IMR-90 (cell line): Measurements from ENCODE around the gene RASL10B. TPM values are rescaled to one million over a fixed set of nuclear protein-coding genes. Genes with fewer than 3 reads are reported as not detected.

Experiments used
- ATAC-seq: fragments of 200-7000 bp; cut with Tn5 transposase; 2 replicates; pipeline ENCODE4 v1.9.1; 2020; ENCODE audit warnings: low read depth, mild to moderate bottlenecking, moderate library complexity
- BruUV-seq: library from RNA; stranded (reverse); fragments of 400-500 nt; replicated peaks from 2 replicates; lab custom pipeline; 2021; lab: Mats Ljungman, UMichigan
- CTCF ChIA-PET: fragments of 300-600 bp; formaldehyde crosslinking; extraction: SDS; loops from one replicate; lab custom pipeline; 2021; ENCODE audit warnings: antibody characterized with exemption; lab: Yijun Ruan, JAX
- POLR2A ChIA-PET: fragments of 300-600 bp; sonication (Branson Sonifier 250); formaldehyde crosslinking; loops from one replicate; lab custom pipeline; 2022; ENCODE audit warnings: antibody characterized with exemption; ENCODE audit not compliant: unreplicated experiment; lab: Charles Lee
- DNase-seq: peaks from one replicate; pipeline ENCODE4 v3.0.0; 2013
- H2AFZ ChIP-seq: replicated peaks from 2 replicates; pipeline ENCODE3; 2013; ENCODE audit warnings: low read length, mild to moderate bottlenecking; ENCODE audit not compliant: poor library complexity
- H2AK5ac ChIP-seq: 2 replicates; pipeline ENCODE4 v1.6.1; 2013; ENCODE audit warnings: low read depth, low read length, inconsistent platforms
- H2AK9ac ChIP-seq: replicated peaks from 2 replicates; pipeline ENCODE3; 2013; ENCODE audit warnings: mild to moderate bottlenecking, low read depth, low read length, moderate library complexity; ENCODE audit not compliant: poor library complexity
- H2BK120ac ChIP-seq: 2 replicates; pipeline ENCODE4 v1.6.1; 2013; ENCODE audit warnings: low read depth, low read length, inconsistent platforms
- H2BK15ac ChIP-seq: 3 replicates; pipeline ENCODE4 v1.6.1; 2013; ENCODE audit warnings: low read depth, low read length, inconsistent platforms
- H2BK20ac ChIP-seq: 2 replicates; pipeline ENCODE4 v1.6.1; 2013; ENCODE audit warnings: low read depth, mild to moderate bottlenecking, inconsistent platforms, low read length, moderate library complexity
- H2BK5ac ChIP-seq: 2 replicates; pipeline ENCODE4 v1.6.1; 2013; ENCODE audit warnings: mild to moderate bottlenecking, low read depth, low read length, inconsistent platforms; ENCODE audit not compliant: poor library complexity, severe bottlenecking
- H3K14ac ChIP-seq: replicated peaks from 2 replicates; pipeline ENCODE4 v1.6.1; 2013; ENCODE audit warnings: low read depth, low read length, inconsistent platforms
- H3K18ac ChIP-seq: 2 replicates; pipeline ENCODE4 v1.6.1; 2013; ENCODE audit warnings: low read depth, low read length, control low read depth
- H3K23ac ChIP-seq: 2 replicates; pipeline ENCODE4 v1.6.1; 2013; ENCODE audit warnings: low read depth, low read length, inconsistent platforms
- H3K27ac ChIP-seq: 2 replicates; pipeline ENCODE4 v1.5.1; 2013; ENCODE audit warnings: mild to moderate bottlenecking, control low read depth, low read length; ENCODE audit not compliant: insufficient read depth
- H3K27me3 ChIP-seq: 2 replicates; pipeline ENCODE4 v1.6.1; 2013; ENCODE audit warnings: low read length; ENCODE audit not compliant: control insufficient read depth, insufficient read depth
- H3K36me3 ChIP-seq: 2 replicates; pipeline ENCODE4 v1.6.1; 2013; ENCODE audit warnings: low read length, mixed read lengths; ENCODE audit not compliant: control insufficient read depth, insufficient read depth
- H3K4ac ChIP-seq: 2 replicates; pipeline ENCODE4 v1.6.1; 2013; ENCODE audit warnings: low read depth, low read length, inconsistent platforms
- H3K4me1 ChIP-seq: 2 replicates; pipeline ENCODE4 v1.6.1; 2013; ENCODE audit warnings: low read length, mixed read lengths; ENCODE audit not compliant: control insufficient read depth, insufficient read depth
- H3K4me2 ChIP-seq: 2 replicates; pipeline ENCODE4 v1.6.1; 2013; ENCODE audit warnings: low read depth, mild to moderate bottlenecking, control low read depth, low read length, moderate library complexity
- H3K4me3 ChIP-seq: 2 replicates; pipeline ENCODE4 v1.5.1; 2013; ENCODE audit warnings: low read depth, mild to moderate bottlenecking, control low read depth, low read length, moderate library complexity; ENCODE audit not compliant: insufficient read depth
- H3K56ac ChIP-seq: 2 replicates; pipeline ENCODE4 v1.6.1; 2013; ENCODE audit warnings: low read length, inconsistent platforms; ENCODE audit not compliant: insufficient read depth; ENCODE audit errors: extremely low read depth
- H3K79me1 ChIP-seq, 2 experiments: 2 replicates each; pipeline ENCODE4 v1.6.1; 2013; ENCODE audit warnings: low read length in 2 of 2, inconsistent platforms in 1 of 2, low read depth in 1 of 2
- H3K9ac ChIP-seq: 2 replicates; pipeline ENCODE4 v1.6.1; 2013; ENCODE audit warnings: low read depth, low read length, control low read depth
- H3K9me1 ChIP-seq: 2 replicates; pipeline ENCODE4 v1.6.1; 2013; ENCODE audit warnings: low read length, inconsistent platforms; ENCODE audit not compliant: insufficient read depth
- H3K9me3 ChIP-seq: 2 replicates; pipeline ENCODE4 v1.6.1; 2013; ENCODE audit warnings: low read length; ENCODE audit not compliant: control insufficient read depth, insufficient read depth
- H4K20me1 ChIP-seq: 2 replicates; pipeline ENCODE4 v1.6.1; 2013; ENCODE audit warnings: low read length, inconsistent platforms; ENCODE audit not compliant: insufficient read depth
- H4K5ac ChIP-seq: 2 replicates; pipeline ENCODE4 v1.6.1; 2013; ENCODE audit warnings: mild to moderate bottlenecking, low read depth, low read length, control low read depth
- H4K8ac ChIP-seq, 2 experiments: 2 replicates each; pipeline ENCODE4 v1.6.1; 2013; ENCODE audit warnings: low read depth in 2 of 2, low read length in 2 of 2, control low read depth in 1 of 2, inconsistent platforms in 1 of 2
- H4K91ac ChIP-seq: 2 replicates; pipeline ENCODE4 v1.6.1; 2013; ENCODE audit warnings: low read depth, low read length, inconsistent platforms; ENCODE audit not compliant: insufficient read depth
- BHLHE40 ChIP-seq: fragments of 150-350 bp; IDR thresholded peaks from 2 replicates; pipeline ENCODE4 v1.6.1; 2016; ENCODE audit warnings: mild to moderate bottlenecking, low read depth, low read length
- CEBPB ChIP-seq: IDR thresholded peaks from 2 replicates; pipeline ENCODE4 v1.6.1; 2012; ENCODE audit warnings: low read depth, low read length, improper control_type of control experiment
- CHD1 ChIP-seq: IDR thresholded peaks from 2 replicates; pipeline ENCODE4 v1.6.1; 2012; ENCODE audit warnings: low read depth, low read length, improper control_type of control experiment
- FOS ChIP-seq: fragments of 150-350 bp; IDR thresholded peaks from 2 replicates; pipeline ENCODE4 v1.6.1; 2016; ENCODE audit warnings: low read depth, low read length
- MAFK ChIP-seq: IDR thresholded peaks from 2 replicates; pipeline ENCODE4 v1.6.1; 2012; ENCODE audit warnings: low read depth, low read length, improper control_type of control experiment
- MAZ ChIP-seq: IDR thresholded peaks from 2 replicates; pipeline ENCODE4 v1.6.1; 2012; ENCODE audit warnings: low read depth, mild to moderate bottlenecking, low read length, improper control_type of control experiment, moderate library complexity, borderline replicate concordance
- MXI1 ChIP-seq: IDR thresholded peaks from 2 replicates; pipeline ENCODE4 v1.6.1; 2012; ENCODE audit warnings: low read depth, mild to moderate bottlenecking, low read length, moderate library complexity, borderline replicate concordance
- NFE2L2 ChIP-seq: fragments of 150-350 bp; IDR thresholded peaks from 2 replicates; pipeline ENCODE4 v1.6.1; 2016; ENCODE audit warnings: low read depth, mild to moderate bottlenecking, low read length
- POLR2A ChIP-seq: IDR thresholded peaks from 2 replicates; pipeline ENCODE4 v1.6.1; 2012; ENCODE audit warnings: mild to moderate bottlenecking, low read depth, low read length
- RAD21 ChIP-seq: IDR thresholded peaks from 2 replicates; pipeline ENCODE4 v1.6.1; 2012; ENCODE audit warnings: low read length, improper control_type of control experiment
- RCOR1 ChIP-seq: IDR thresholded peaks from 2 replicates; pipeline ENCODE4 v1.6.1; 2012; ENCODE audit warnings: mild to moderate bottlenecking, low read length, improper control_type of control experiment; ENCODE audit not compliant: insufficient replicate concordance
- RFX5 ChIP-seq: IDR thresholded peaks from 2 replicates; pipeline ENCODE4 v1.8.0; 2012; ENCODE audit warnings: low read depth, mild to moderate bottlenecking, low read length, moderate library complexity
- SMC3 ChIP-seq: fragments of 150-350 bp; IDR thresholded peaks from 2 replicates; pipeline ENCODE4 v1.6.1; 2016; ENCODE audit warnings: low read depth, mild to moderate bottlenecking, antibody characterized with exemption, low read length, moderate library complexity
- WGBS, 2 experiments: methylation state at CpG; one replicate each; pipeline versions ENCODE4 v1.1.5 to v1.1.7; 2013; ENCODE audit warnings: missing lambda C conversion rate in 2 of 2; ENCODE audit not compliant: insufficient read length in 1 of 2; ENCODE audit errors: extremely low coverage in 2 of 2; 5-methylcytosine and 5-hydroxymethylcytosine counted together
- dilution Hi-C: fragments of 300-500 bp; cut with HindIII; formaldehyde crosslinking; loops from one replicate; pipeline ENCODE4 v1.14.3; 2018; ENCODE audit warnings: low sequenced_read_pairs; ENCODE audit not compliant: unreplicated experiment
- in situ Hi-C: fragments of 300-500 bp; cut with MboI; formaldehyde crosslinking; loops from 3 replicates; pipeline ENCODE4 v1.14.3; 2019; ENCODE audit warnings: low sequenced_read_pairs, inconsistent platforms, mixed read lengths
- intact Hi-C: fragments of 100-400 bp; cut with micrococcal nuclease; formaldehyde crosslinking; loops from 2 replicates; pipeline ENCODE4 v1.10.0; 2022
- polyA plus RNA-seq, 3 experiments: library from polyadenylated mRNA; depleted of rRNA; stranded (reverse); fragments of >200 nt; gene quantifications; 2 replicates each; pipeline ENCODE4 v1.2.3, GENCODE V29; 2012; ENCODE audit warnings: low replicate concordance in 1 of 3
- total RNA-seq: library from RNA; depleted of rRNA; stranded (reverse); fragments of >200 nt; gene quantifications from 2 replicates; pipeline ENCODE4 v1.2.3, GENCODE V29; 2012
- TF ChIP-seq, protein P1 (sequence below): conservative IDR thresholded peaks from 2 replicates; pipeline ENCODE4 v1.5.1; 2012; ENCODE audit warnings: mild to moderate bottlenecking, low read depth, low read length, improper control_type of control experiment
- TF ChIP-seq, protein P2 (sequence below): fragments of 150-350 bp; IDR thresholded peaks from 2 replicates; pipeline ENCODE4 v1.6.1; 2017; ENCODE audit warnings: mild to moderate bottlenecking, antibody characterized with exemption, low read length, low read depth
- TF ChIP-seq, protein P3 (sequence below): fragments of 150-350 bp; IDR thresholded peaks from 2 replicates; pipeline ENCODE4 v1.6.1; 2016; ENCODE audit warnings: low read depth, mild to moderate bottlenecking, low read length, moderate library complexity, borderline replicate concordance

RASL10B gene
- total and polyA plus RNA-seq, 2 of the 4 experiments (the other 2 are of a cell fraction), result 4.1 to 4.7 TPM

- dilution Hi-C loops, result no loop called here
- DNase-seq, result no peak
- no peak overlapping the region for H2AK5ac ChIP-seq
Observed at GRCh38 chr17:35705230-35705629, 26.2 kb upstream of the RASL10B start.

More at GRCh38 chr17:35705230-35705629, 26.2 kb upstream of the RASL10B start:
- H2BK120ac ChIP-seq, result no peak overlapping the region
- H3K9ac ChIP-seq, result no peak overlapping the region
- in situ Hi-C loops (no loop called here), intact Hi-C loops (no loop called here)
- POLR2A ChIA-PET, result interaction anchor here (0.6 kb wide), 1 partner anchor 17 kb away, joined by 3 read pairs; no protein-coding TSS in a partner anchor
- WGBS, 2 experiments, result no CpG with 5 or more reads among the region's 1 CpG
- H2BK5ac ChIP-seq, result no peak overlapping the region
- no peak overlapping the region for H2BK15ac ChIP-seq
- peaks cover 19 to 23% of the 10 kb centered on the region in 2 experiments for H3K79me1 ChIP-seq
- peaks cover 6% of the 10 kb centered on the region; the same call in 1 of the 2 replicates for H3K9me1 ChIP-seq
- H3K9me3 ChIP-seq, result no peaks in the 10 kb centered on the region
- no peak overlapping the region for H3K4me3 ChIP-seq
- H2AFZ ChIP-seq, result no peak overlapping the region
- TF ChIP-seq FOS (no peak), MAZ (no peak), MAFK (no peak), RFX5 (no peak), CHD1 (no peak), RAD21 (no peak), POLR2A (no peak), BHLHE40 (no peak), SMC3 (no peak), NFE2L2 (no peak), MXI1 (no peak), RCOR1 (no peak), CEBPB (no peak)
- TF ChIP-seq, protein P1, sequence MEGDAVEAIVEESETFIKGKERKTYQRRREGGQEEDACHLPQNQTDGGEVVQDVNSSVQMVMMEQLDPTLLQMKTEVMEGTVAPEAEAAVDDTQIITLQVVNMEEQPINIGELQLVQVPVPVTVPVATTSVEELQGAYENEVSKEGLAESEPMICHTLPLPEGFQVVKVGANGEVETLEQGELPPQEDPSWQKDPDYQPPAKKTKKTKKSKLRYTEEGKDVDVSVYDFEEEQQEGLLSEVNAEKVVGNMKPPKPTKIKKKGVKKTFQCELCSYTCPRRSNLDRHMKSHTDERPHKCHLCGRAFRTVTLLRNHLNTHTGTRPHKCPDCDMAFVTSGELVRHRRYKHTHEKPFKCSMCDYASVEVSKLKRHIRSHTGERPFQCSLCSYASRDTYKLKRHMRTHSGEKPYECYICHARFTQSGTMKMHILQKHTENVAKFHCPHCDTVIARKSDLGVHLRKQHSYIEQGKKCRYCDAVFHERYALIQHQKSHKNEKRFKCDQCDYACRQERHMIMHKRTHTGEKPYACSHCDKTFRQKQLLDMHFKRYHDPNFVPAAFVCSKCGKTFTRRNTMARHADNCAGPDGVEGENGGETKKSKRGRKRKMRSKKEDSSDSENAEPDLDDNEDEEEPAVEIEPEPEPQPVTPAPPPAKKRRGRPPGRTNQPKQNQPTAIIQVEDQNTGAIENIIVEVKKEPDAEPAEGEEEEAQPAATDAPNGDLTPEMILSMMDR, result no peak
- TF ChIP-seq, protein P2, sequence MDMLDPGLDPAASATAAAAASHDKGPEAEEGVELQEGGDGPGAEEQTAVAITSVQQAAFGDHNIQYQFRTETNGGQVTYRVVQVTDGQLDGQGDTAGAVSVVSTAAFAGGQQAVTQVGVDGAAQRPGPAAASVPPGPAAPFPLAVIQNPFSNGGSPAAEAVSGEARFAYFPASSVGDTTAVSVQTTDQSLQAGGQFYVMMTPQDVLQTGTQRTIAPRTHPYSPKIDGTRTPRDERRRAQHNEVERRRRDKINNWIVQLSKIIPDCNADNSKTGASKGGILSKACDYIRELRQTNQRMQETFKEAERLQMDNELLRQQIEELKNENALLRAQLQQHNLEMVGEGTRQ, result no peak
- TF ChIP-seq, protein P3, sequence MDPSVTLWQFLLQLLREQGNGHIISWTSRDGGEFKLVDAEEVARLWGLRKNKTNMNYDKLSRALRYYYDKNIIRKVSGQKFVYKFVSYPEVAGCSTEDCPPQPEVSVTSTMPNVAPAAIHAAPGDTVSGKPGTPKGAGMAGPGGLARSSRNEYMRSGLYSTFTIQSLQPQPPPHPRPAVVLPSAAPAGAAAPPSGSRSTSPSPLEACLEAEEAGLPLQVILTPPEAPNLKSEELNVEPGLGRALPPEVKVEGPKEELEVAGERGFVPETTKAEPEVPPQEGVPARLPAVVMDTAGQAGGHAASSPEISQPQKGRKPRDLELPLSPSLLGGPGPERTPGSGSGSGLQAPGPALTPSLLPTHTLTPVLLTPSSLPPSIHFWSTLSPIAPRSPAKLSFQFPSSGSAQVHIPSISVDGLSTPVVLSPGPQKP, result no peak
- H3K27ac ChIP-seq, result no peak overlapping the region
- H4K8ac ChIP-seq, result no peak overlapping the region
- no peak overlapping the region for H4K5ac ChIP-seq
- H3K18ac ChIP-seq, result no peak overlapping the region
- H3K23ac ChIP-seq, result no peak overlapping the region
- no peak overlapping the region for H3K14ac ChIP-seq
- H3K4ac ChIP-seq, result no peak overlapping the region
- no peak overlapping the region for H2AK9ac ChIP-seq
- no TSS peak for BruUV-seq
- no peaks in the 10 kb centered on the region; the same call in 1 of the 2 replicates for H4K20me1 ChIP-seq
- H3K27me3 ChIP-seq, result no peaks in the 10 kb centered on the region
- no peak overlapping the region for H4K91ac ChIP-seq
- no peak for ATAC-seq
- peaks cover 9% of the 10 kb centered on the region for H3K36me3 ChIP-seq
- H2BK20ac ChIP-seq, result no peak overlapping the region
- H3K4me2 ChIP-seq, result no peak overlapping the region
- CTCF ChIA-PET, result no interaction called here
- no peak overlapping the region for H3K56ac ChIP-seq
- H3K4me1 ChIP-seq, result 0 out of 2 replicates have a peak, but pooled peaks cover 3% of the 10 kb centered on the region
